H1 (cell line): ENCODE results near the gene ADD1. TPM values are rescaled to one million over a fixed set of nuclear protein-coding genes. Genes with fewer than 3 reads are reported as not detected.
A peak's percentile ranks its signal among the peaks of the same experiment; 100 is the strongest.

Experiments
- BACH1 ChIP-seq: IDR thresholded peaks from 2 replicates; pipeline ENCODE4 v1.6.1; 2012; ENCODE audit warnings: low read length, improper control_type of control experiment
- CBX8 ChIP-seq: fragments of 300-800, 300-1000 bp; sonication (generic); IDR thresholded peaks from 2 replicates; pipeline ENCODE4 v1.7.1; 2016; ENCODE audit warnings: low read depth, low read length, borderline replicate concordance
- KDM1A ChIP-seq: fragments of 200-600, 300-600 bp; sonication (generic); IDR thresholded peaks from 2 replicates; pipeline ENCODE4 v1.7.1; 2016; ENCODE audit warnings: mild to moderate bottlenecking, low read length, borderline replicate concordance
- MAFK ChIP-seq: IDR thresholded peaks from 2 replicates; pipeline ENCODE4 v1.6.1; 2012; ENCODE audit warnings: low read depth, mild to moderate bottlenecking, improper control_type of control experiment, low read length
- POLR2A ChIP-seq, 2 experiments: IDR thresholded peaks; 1 replicate in 1 of 2; 2 replicates in 1 of 2; pipeline ENCODE4 v1.6.1; 2011; ENCODE audit warnings: low read depth in 2 of 2, low read length in 2 of 2, mild to moderate bottlenecking in 2 of 2; ENCODE audit errors: control extremely low read depth in 1 of 2
- polyA plus RNA-seq, 7 experiments: library from polyadenylated mRNA; depleted of rRNA in 3 of 7; stranded (reverse) in 5 of 7; unstranded in 2 of 7; fragments of >200 nt in 5 of 7; fragments of 200-250 nt in 2 of 7; gene quantifications; 1 replicate in 5 of 7; 2 replicates in 1 of 7; 4 replicates in 1 of 7; pipeline versions ENCODE4 v1.2.1 to v1.2.3, GENCODE V29; 2011 to 2013; ENCODE audit warnings: missing spikeins in 2 of 7, mixed read lengths in 2 of 7
- total RNA-seq: library from RNA; stranded (reverse); fragmentation: NEBNext Ultra II Directional; extraction: Animal tissue kit (Norgen Biotek cat#: 25700); gene quantifications from 2 replicates; pipeline ENCODE4 v1.2.1, GENCODE V29; 2021

The ADD1 gene
- total and polyA plus RNA-seq, 2 of the 8 experiments (the other 6 are each of a cell fraction or from before 2014, with no cell fraction given): 113 to 143 TPM

- TF ChIP-seq KDM1A: peak; percentile 16; the same call in 1 of the 2 replicates
- TF ChIP-seq MAFK: no peak
- TF ChIP-seq POLR2A (IDR thresholded peaks at IDR 0.05; ENCODE audit: control extremely low read depth in 1 of 2, low read depth in 2 of 2, low read length in 2 of 2): peak in 1 of 2 experiments; percentile 47; a peak in 1 of 3 replicates
- TF ChIP-seq BACH1: 0 out of 2 replicates have a peak, but pooled peaks have one; percentile 29
- TF ChIP-seq CBX8: no peak
- TF ChIP-seq, all 59 proteins: peak for 10
Observed at GRCh38 chr4:2817701-2818350, 25.8 kb upstream of the ADD1 start (continued).
